GM12878 (cell line): ENCODE results near the gene CNTN4. TPM values are rescaled to one million over a fixed set of nuclear protein-coding genes. Genes with fewer than 3 reads are reported as not detected.

ENCODE experiments used
- ATAC-seq: fragments of 200-7000 bp; cut with Tn5 transposase; 3 replicates; pipeline ENCODE4 v1.9.1; 2020; ENCODE audit warnings: mild to moderate bottlenecking, moderate library complexity
- BruUV-seq: library from RNA; stranded (reverse); fragments of 400-500 nt; replicated peaks from 2 replicates; lab custom pipeline; 2021; lab: Mats Ljungman, UMichigan
- CTCF ChIA-PET: fragments of 300-600 bp; sonication (Branson Sonifier 250); formaldehyde crosslinking; extraction: SDS; loops from one replicate; lab custom pipeline; 2021; ENCODE audit warnings: inconsistent platforms; lab: Yijun Ruan, JAX
- POLR2A ChIA-PET: fragments of 350-600 bp; formaldehyde crosslinking; extraction: SDS; loops from one replicate; lab custom pipeline; 2021; ENCODE audit warnings: inconsistent platforms; lab: Charles Lee
- RAD21 ChIA-PET: fragments of 300-600 bp; sonication (Branson Sonifier 250); formaldehyde crosslinking; loops from one replicate; lab custom pipeline; 2023; ENCODE audit warnings: antibody characterized with exemption; ENCODE audit not compliant: unreplicated experiment; lab: Charles Lee
- SMC1A ChIA-PET: fragments of 300-600 bp; sonication (Branson Sonifier 250); formaldehyde crosslinking; loops from one replicate; lab custom pipeline; 2023; ENCODE audit not compliant: unreplicated experiment, uncharacterized antibody; lab: Charles Lee
- DNase-seq: peaks from one replicate; pipeline ENCODE4 v3.0.0-alpha.2; 2011; ENCODE audit warnings: low read depth, low spot score
- FAIRE-seq: peaks from 3 replicates; lab custom pipeline; 2011; peaks lifted over from hg19 to GRCh38; lab: Jason Lieb, UNC
- H2AFZ ChIP-seq: 2 replicates; pipeline ENCODE4 v1.6.0; 2011; ENCODE audit warnings: low read depth, low read length, control low read depth; ENCODE audit not compliant: control insufficient read depth
- H3K27ac ChIP-seq: 2 replicates; pipeline ENCODE4 v1.5.1; 2011; ENCODE audit warnings: control low read depth; ENCODE audit not compliant: control insufficient read depth, insufficient read depth
- H3K27me3 ChIP-seq, 2 experiments: replicated peaks in 1 of 2; 2 replicates each; pipeline versions ENCODE4 v1.6.0 to v1.6.1; 2011; ENCODE audit warnings: low read length in 1 of 2; ENCODE audit not compliant: control insufficient read depth in 2 of 2, insufficient read depth in 2 of 2
- H3K36me3 ChIP-seq, 2 experiments: 2 replicates each; pipeline ENCODE4 v1.5.1; 2011; ENCODE audit warnings: low read length in 1 of 2; ENCODE audit not compliant: control insufficient read depth in 2 of 2, insufficient read depth in 2 of 2
- H3K4me1 ChIP-seq: 2 replicates; pipeline ENCODE4 v1.6.1; 2011; ENCODE audit warnings: mild to moderate bottlenecking, low read length, moderate library complexity, mixed read lengths; ENCODE audit not compliant: control insufficient read depth, insufficient read depth
- H3K4me2 ChIP-seq: 2 replicates; pipeline ENCODE4 v1.6.0; 2011; ENCODE audit warnings: control low read depth; ENCODE audit not compliant: control insufficient read depth, insufficient read depth
- H3K4me3 ChIP-seq: fragments of 200-600 bp; sonication (generic); 2 replicates; pipeline ENCODE4 v1.5.1; 2016
- H3K79me2 ChIP-seq: 2 replicates; pipeline ENCODE4 v1.6.0; 2011; ENCODE audit warnings: low read length; ENCODE audit not compliant: control insufficient read depth, insufficient read depth
- H3K9ac ChIP-seq: 2 replicates; pipeline ENCODE4 v1.8.0; 2011; ENCODE audit warnings: low read length, control low read depth, mixed read lengths; ENCODE audit not compliant: control insufficient read depth, insufficient read depth
- H3K9me3 ChIP-seq: replicated peaks from 3 replicates; pipeline ENCODE4 v1.5.1; 2011; ENCODE audit warnings: mild to moderate bottlenecking, low read length; ENCODE audit not compliant: control insufficient read depth, insufficient read depth
- H4K20me1 ChIP-seq: 2 replicates; pipeline ENCODE4 v1.6.0; 2011; ENCODE audit not compliant: control insufficient read depth, insufficient read depth
- IKZF2 ChIP-seq, 2 experiments: fragments of 450-650 bp; IDR thresholded peaks; 2 replicates each; pipeline ENCODE4 v1.6.1; 2017; ENCODE audit warnings: mild to moderate bottlenecking in 2 of 2, moderate library complexity in 2 of 2
- MXI1 ChIP-seq: fragments of 150-350 bp; IDR thresholded peaks from 2 replicates; pipeline ENCODE4 v1.6.1; 2011; ENCODE audit warnings: low read depth, mild to moderate bottlenecking, inconsistent platforms, low read length, improper control_type of control experiment
- ZNF217 ChIP-seq: fragments of 450-650 bp; IDR thresholded peaks from 2 replicates; pipeline ENCODE4 v1.6.1; 2017; ENCODE audit warnings: antibody characterized with exemption, mild to moderate bottlenecking
- ZNF24 ChIP-seq: fragments of 450-650 bp; IDR thresholded peaks from 2 replicates; pipeline ENCODE4 v1.6.1; 2017; ENCODE audit warnings: antibody characterized with exemption, mild to moderate bottlenecking
- WGBS: methylation state at CpG from one replicate; pipeline ENCODE4 v1.1.6; 2016; ENCODE audit warnings: low lambda C conversion rate; ENCODE audit not compliant: insufficient replicate concordance, insufficient coverage; ENCODE audit errors: missing lambda C conversion rate; 5-methylcytosine and 5-hydroxymethylcytosine counted together
- in situ Hi-C: fragments of 300-500 bp; cut with MboI; formaldehyde crosslinking; loops from 9 replicates; pipeline ENCODE4 v1.14.3; 2018; ENCODE audit warnings: mixed read lengths
- intact Hi-C: fragments of 100-400 bp; cut with micrococcal nuclease; formaldehyde crosslinking; loops from one replicate; pipeline ENCODE4 v1.14.2; 2022; ENCODE audit not compliant: unreplicated experiment
- polyA plus RNA-seq, 11 experiments: library from polyadenylated mRNA; depleted of rRNA in 4 of 11; unstranded in 6 of 11; stranded (reverse) in 5 of 11; fragments of >200 nt; fragmentation: Nextera tagmentation in 4 of 11; fragmentation: Illumina TruSeq in 1 of 11; extraction: Ambion mirVana in 4 of 11; extraction: Trizol in 1 of 11; gene quantifications; 1 replicate in 1 of 11; 2 replicates in 10 of 11; pipeline versions ENCODE4 v1.2.1 to v1.2.3, GENCODE V29; 2011 to 2016; ENCODE audit warnings: inconsistent platforms in 2 of 11, missing spikeins in 2 of 11, low read depth in 1 of 11
- total RNA-seq, 4 experiments: library from RNA; depleted of rRNA in 3 of 4; stranded (reverse); fragments of >200 nt in 3 of 4; fragmentation: Illumina TruSeq in 1 of 4; extraction: Trizol in 1 of 4; gene quantifications; 2 replicates each; pipeline versions ENCODE4 v1.2.1 to v1.2.3, GENCODE V29; 2013 to 2021
- TF ChIP-seq, protein P1 (sequence below): fragments of 450-650 bp; IDR thresholded peaks from 2 replicates; pipeline ENCODE4 v1.6.1; 2016; ENCODE audit warnings: mild to moderate bottlenecking, moderate library complexity, borderline replicate concordance
- TF ChIP-seq, protein P2 (sequence below): fragments of 450-650 bp; IDR thresholded peaks from 2 replicates; pipeline ENCODE4 v1.6.1; 2018; ENCODE audit warnings: borderline replicate concordance, mild to moderate bottlenecking; ENCODE audit not compliant: partially characterized antibody

The CNTN4 gene
- total and polyA plus RNA-seq, 10 of the 15 experiments (the other 5 are each of a cell fraction or from before 2014, with no cell fraction given), result 0.05 to 0.43 (median 0.15) TPM; not detected in 1

DNA sequence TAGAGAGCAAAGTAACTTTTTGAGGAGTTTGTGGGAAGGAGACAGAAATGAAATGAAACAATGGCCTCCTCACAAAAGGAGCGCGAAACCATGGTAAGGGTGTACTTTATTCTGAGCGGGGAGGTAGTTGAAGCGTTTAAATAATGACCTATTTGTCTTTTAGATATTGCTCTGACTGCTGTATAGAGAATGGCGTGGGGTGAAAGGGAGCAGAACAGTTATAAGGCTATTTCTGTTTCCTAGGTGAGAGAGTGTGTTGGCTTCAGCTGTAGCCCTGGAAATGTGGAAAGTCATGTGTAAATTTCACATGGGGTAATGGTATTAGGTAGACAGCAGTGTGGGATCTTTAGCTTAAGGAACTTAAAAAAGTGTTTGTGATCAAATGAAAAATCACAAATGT, 54.9 kb downstream of the CNTN4 start:
- no peak for FAIRE-seq

DNA sequence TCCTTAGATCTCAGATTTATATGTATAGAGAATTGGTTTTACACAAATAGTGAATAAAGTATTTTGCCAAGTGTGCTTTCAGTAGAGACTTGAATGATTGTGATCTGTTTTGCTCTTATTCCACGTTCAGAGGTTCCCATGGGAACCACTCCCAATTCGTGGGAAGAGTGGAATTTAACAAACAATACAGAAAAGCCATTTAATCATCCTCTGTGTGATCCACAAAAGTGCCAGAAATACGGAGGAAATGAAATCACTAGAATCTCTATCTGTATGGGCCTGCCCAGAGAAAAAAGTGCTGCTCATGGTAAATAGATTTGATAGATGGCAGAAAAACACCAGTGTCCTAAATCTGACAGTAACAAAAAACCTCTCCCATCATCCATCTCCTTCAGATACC, 56.0 kb downstream of the CNTN4 start:
- DNase-seq (no peak), ATAC-seq (no peak), FAIRE-seq (no peak)
- no TSS peak for BruUV-seq
- Histone ChIP-seq H3K27ac (no peak overlapping the region), H3K79me2 (no peaks in the 10 kb centered on the region), H3K4me1 (no peaks in the 10 kb centered on the region), H3K9me3 (no peaks in the 10 kb centered on the region), H3K9ac (no peak overlapping the region), H3K36me3 (no peaks in the 10 kb centered on the region), H3K4me2 (no peak overlapping the region), H3K4me3 (no peak overlapping the region), H4K20me1 (no peaks in the 10 kb centered on the region), H2AFZ (no peak overlapping the region), H3K27me3 (no peaks in the 10 kb centered on the region; a peak in 1 of 4 replicates)
- POLR2A ChIA-PET, result no interaction called here
- CTCF ChIA-PET, result interaction anchor here (1.2 to 2.7 kb wide), 6 partner anchors 9 to 611 kb away, joined by 3 to 18 read pairs (median 4); no protein-coding TSS in a partner anchor
- WGBS, result 0% methylated on average over 3 of the region's 3 CpGs
- SMC1A ChIA-PET, result no interaction called here
- RAD21 ChIA-PET, result no interaction called here
- intact Hi-C loops (loop anchor here (5.0 to 10.0 kb wide), 2 partner anchors 860 to 1252 kb away; no protein-coding TSS in a partner anchor), in situ Hi-C loops (no loop called here)
- TF ChIP-seq, protein P1, sequence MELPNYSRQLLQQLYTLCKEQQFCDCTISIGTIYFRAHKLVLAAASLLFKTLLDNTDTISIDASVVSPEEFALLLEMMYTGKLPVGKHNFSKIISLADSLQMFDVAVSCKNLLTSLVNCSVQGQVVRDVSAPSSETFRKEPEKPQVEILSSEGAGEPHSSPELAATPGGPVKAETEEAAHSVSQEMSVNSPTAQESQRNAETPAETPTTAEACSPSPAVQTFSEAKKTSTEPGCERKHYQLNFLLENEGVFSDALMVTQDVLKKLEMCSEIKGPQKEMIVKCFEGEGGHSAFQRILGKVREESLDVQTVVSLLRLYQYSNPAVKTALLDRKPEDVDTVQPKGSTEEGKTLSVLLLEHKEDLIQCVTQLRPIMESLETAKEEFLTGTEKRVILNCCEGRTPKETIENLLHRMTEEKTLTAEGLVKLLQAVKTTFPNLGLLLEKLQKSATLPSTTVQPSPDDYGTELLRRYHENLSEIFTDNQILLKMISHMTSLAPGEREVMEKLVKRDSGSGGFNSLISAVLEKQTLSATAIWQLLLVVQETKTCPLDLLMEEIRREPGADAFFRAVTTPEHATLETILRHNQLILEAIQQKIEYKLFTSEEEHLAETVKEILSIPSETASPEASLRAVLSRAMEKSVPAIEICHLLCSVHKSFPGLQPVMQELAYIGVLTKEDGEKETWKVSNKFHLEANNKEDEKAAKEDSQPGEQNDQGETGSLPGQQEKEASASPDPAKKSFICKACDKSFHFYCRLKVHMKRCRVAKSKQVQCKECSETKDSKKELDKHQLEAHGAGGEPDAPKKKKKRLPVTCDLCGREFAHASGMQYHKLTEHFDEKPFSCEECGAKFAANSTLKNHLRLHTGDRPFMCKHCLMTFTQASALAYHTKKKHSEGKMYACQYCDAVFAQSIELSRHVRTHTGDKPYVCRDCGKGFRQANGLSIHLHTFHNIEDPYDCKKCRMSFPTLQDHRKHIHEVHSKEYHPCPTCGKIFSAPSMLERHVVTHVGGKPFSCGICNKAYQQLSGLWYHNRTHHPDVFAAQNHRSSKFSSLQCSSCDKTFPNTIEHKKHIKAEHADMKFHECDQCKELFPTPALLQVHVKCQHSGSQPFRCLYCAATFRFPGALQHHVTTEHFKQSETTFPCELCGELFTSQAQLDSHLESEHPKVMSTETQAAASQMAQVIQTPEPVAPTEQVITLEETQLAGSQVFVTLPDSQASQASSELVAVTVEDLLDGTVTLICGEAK, result no peak

More for the DNA sequence above, 54.9 kb downstream of the CNTN4 start:
- Histone ChIP-seq H3K4me1 (no peaks in the 10 kb centered on the region), H3K27ac (no peak overlapping the region), H3K9ac (no peak overlapping the region), H3K9me3 (no peaks in the 10 kb centered on the region), H3K36me3 (no peaks in the 10 kb centered on the region), H4K20me1 (no peaks in the 10 kb centered on the region), H3K4me3 (no peak overlapping the region), H3K79me2 (no peaks in the 10 kb centered on the region)
- CTCF ChIA-PET, result interaction anchor here (1.1 kb wide), 1 partner anchor 769 kb away, joined by 4 read pairs; no protein-coding TSS in a partner anchor
- DNase-seq (no peak), ATAC-seq (no peak)
- 3% methylated on average over 5 of the region's 5 CpGs for WGBS
- no TSS peak for BruUV-seq
- intact Hi-C loops, result loop anchor here (10.0 kb wide), 1 partner anchor 861 kb away; no protein-coding TSS in a partner anchor
- RAD21 ChIA-PET, result no interaction called here
- SMC1A ChIA-PET, result no interaction called here
- POLR2A ChIA-PET, result no interaction called here
- TF ChIP-seq ZNF24 (no peak), IKZF2 (IDR thresholded peaks at IDR 0.05) (no peak), ZNF217 (no peak), MXI1 (no peak)
- TF ChIP-seq, protein P2, sequence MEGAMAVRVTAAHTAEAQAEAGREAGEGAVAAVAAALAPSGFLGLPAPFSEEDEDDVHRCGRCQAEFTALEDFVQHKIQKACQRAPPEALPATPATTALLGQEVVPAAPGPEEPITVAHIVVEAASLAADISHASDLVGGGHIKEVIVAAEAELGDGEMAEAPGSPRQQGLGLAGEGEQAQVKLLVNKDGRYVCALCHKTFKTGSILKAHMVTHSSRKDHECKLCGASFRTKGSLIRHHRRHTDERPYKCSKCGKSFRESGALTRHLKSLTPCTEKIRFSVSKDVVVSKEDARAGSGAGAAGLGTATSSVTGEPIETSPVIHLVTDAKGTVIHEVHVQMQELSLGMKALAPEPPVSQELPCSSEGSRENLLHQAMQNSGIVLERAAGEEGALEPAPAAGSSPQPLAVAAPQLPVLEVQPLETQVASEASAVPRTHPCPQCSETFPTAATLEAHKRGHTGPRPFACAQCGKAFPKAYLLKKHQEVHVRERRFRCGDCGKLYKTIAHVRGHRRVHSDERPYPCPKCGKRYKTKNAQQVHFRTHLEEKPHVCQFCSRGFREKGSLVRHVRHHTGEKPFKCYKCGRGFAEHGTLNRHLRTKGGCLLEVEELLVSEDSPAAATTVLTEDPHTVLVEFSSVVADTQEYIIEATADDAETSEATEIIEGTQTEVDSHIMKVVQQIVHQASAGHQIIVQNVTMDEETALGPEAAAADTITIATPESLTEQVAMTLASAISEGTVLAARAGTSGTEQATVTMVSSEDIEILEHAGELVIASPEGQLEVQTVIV, result no peak
- TF ChIP-seq, all 136 proteins: peak for 0
- no peaks in the 10 kb centered on the region; a peak in 1 of 4 replicates for H3K27me3 ChIP-seq
- no peak overlapping the region for H3K4me2 ChIP-seq
- in situ Hi-C loops, result no loop called here
- H2AFZ ChIP-seq, result no peak overlapping the region
